Measurements from ENCODE around the gene ZIK1.
A peak's percentile ranks its signal among the peaks of the same experiment; 100 is the strongest.

Gene ZIK1

GRCh38 chr19:57613941-57614743, 30.2 kb downstream of the ZIK1 start, which contains the start of gene ZNF134:
TSS of gene ZNF134 (plus strand) at chr19:57614242. CDS start at chr19:57619469, 5,227 bp downstream.
- Mint-ChIP-seq H3K9me3 (peaks cover 83% of the 10 kb centered on the region), H3K4me3 (peak within 1 kb of the TSS; percentile 93 to 100 (median 94)), H3K36me3 (ENCODE audit: low read depth) (peaks cover 87% of the 10 kb centered on the region), H3K27ac (peak within 1 kb of the TSS; percentile 60 to 92 (median 78)), H3K4me1 (peaks cover 14% of the 10 kb centered on the region), H3K27me3 (ENCODE audit: low read depth) (peaks cover 4% of the 10 kb centered on the region)
- TF ChIP-seq CTCF (IDR thresholded peaks at IDR 0.05; ENCODE audit: unreplicated experiment in 3 of 3) = peak in 1 of 3 experiments; percentile 8

GRCh38 chr19:57615346-57615745, 31.4 kb downstream of the ZIK1 start:
- H3K9me3 Mint-ChIP-seq = peaks cover 90% of the 10 kb centered on the region
- no peak for TF ChIP-seq CTCF (IDR thresholded peaks at IDR 0.05; ENCODE audit: unreplicated experiment in 3 of 3)
- peaks cover 4% of the 10 kb centered on the region for H3K27me3 Mint-ChIP-seq (ENCODE audit: low read depth)
- peak overlapping the region; percentile 60 to 92 (median 78) for H3K27ac Mint-ChIP-seq
- H3K4me3 Mint-ChIP-seq = peak overlapping the region; percentile 93 to 100 (median 94)
- peaks cover 94% of the 10 kb centered on the region for H3K36me3 Mint-ChIP-seq (ENCODE audit: low read depth)
- peaks cover 14% of the 10 kb centered on the region for H3K4me1 Mint-ChIP-seq

GRCh38 chr19:57620673-57621348, 36.9 kb downstream of the ZIK1 start:
- peaks cover 100% of the 10 kb centered on the region for H3K36me3 Mint-ChIP-seq (ENCODE audit: low read depth)
- H3K4me3 Mint-ChIP-seq = no peak overlapping the region
- peaks cover 97% of the 10 kb centered on the region for H3K9me3 Mint-ChIP-seq
- no peaks in the 10 kb centered on the region for H3K4me1 Mint-ChIP-seq
- TF ChIP-seq CTCF (IDR thresholded peaks at IDR 0.05; ENCODE audit: unreplicated experiment in 3 of 3) = no peak
- H3K27me3 Mint-ChIP-seq (ENCODE audit: low read depth) = peaks cover 4% of the 10 kb centered on the region
- no peak overlapping the region for H3K27ac Mint-ChIP-seq

- TF ChIP-seq CTCF (IDR thresholded peaks at IDR 0.05; ENCODE audit: unreplicated experiment in 3 of 3) = no peak
- no peaks in the 10 kb centered on the region for H3K4me1 Mint-ChIP-seq
- no peaks in the 10 kb centered on the region for H3K27me3 Mint-ChIP-seq (ENCODE audit: low read depth)
- H3K36me3 Mint-ChIP-seq (ENCODE audit: low read depth) = peaks cover 98% of the 10 kb centered on the region
- no peak overlapping the region for H3K4me3 Mint-ChIP-seq
- H3K27ac Mint-ChIP-seq = no peak overlapping the region
- peaks cover 92% of the 10 kb centered on the region for H3K9me3 Mint-ChIP-seq
These were observed 39.1 kb downstream of the ZIK1 start for GRCh38 chr19:57623091-57623490.

- Mint-ChIP-seq H3K4me1 (peaks cover 6% of the 10 kb centered on the region), H3K4me3 (peak within 1 kb of the TSS; percentile 92 to 98 (median 94)), H3K36me3 (ENCODE audit: low read depth) (peaks cover 95% of the 10 kb centered on the region), H3K9me3 (peaks cover 61% of the 10 kb centered on the region), H3K27me3 (ENCODE audit: low read depth) (no peaks in the 10 kb centered on the region), H3K27ac (peak within 1 kb of the TSS in 2 of 3 experiments; percentile 30 to 80)
- TF ChIP-seq CTCF (IDR thresholded peaks at IDR 0.05; ENCODE audit: unreplicated experiment in 3 of 3) = no peak
These were observed 49.3 kb downstream of the ZIK1 start, which contains the start of gene ZNF211 for GRCh38 chr19:57632987-57633831. TSS of gene ZNF211 (plus strand) at chr19:57633168. CDS start at chr19:57633347, 179 bp downstream.

Data from nephron (organoid).